DOHH2 (cell line): Measurements from ENCODE around the gene SLC22A8.

Source experiments
- CTCF ChIP-seq: fragments of 200-600 bp; sonication (generic); IDR thresholded peaks from one replicate; pipeline ENCODE4 v1.5.1; 2014; ENCODE audit warnings: antibody characterized with exemption, mild to moderate bottlenecking, low read depth, low read length; ENCODE audit not compliant: poor library complexity, severe bottlenecking
- EZH2phosphoT487 ChIP-seq: fragments of 200-600 bp; sonication (generic); IDR thresholded peaks from 2 replicates; pipeline ENCODE4 v1.6.1; 2017; ENCODE audit warnings: borderline replicate concordance, mild to moderate bottlenecking, antibody characterized with exemption, low read length, moderate library complexity, mixed read lengths

GRCh38 chr11:63010934-63011439 lies 4.7 kb downstream of the SLC22A8 start:
- TF ChIP-seq CTCF (no peak), EZH2phosphoT487 (no peak)
